ENCODE measurements around the gene OST4.
A peak's percentile ranks its signal among the peaks of the same experiment; 100 is the strongest.
"Not testable (repeated sequence)": the region's sequence is repeated elsewhere in the genome, so short reads cannot be mapped to it uniquely, and the experiment has no call there.

Gene OST4

GRCh38 chr2:27071277-27071989 lies at the start of gene OST4:
Gene OST4 (minus strand): TSS chr2:27071654.
- peak; percentile 81 to 90 (median 85) for DNase-seq

- DNase-seq: not testable (repeated sequence)
These were observed 47.8 kb upstream of the OST4 start for GRCh38 chr2:27119330-27119670.

- no peak for DNase-seq
These were observed 47.3 kb upstream of the OST4 start, which contains the start of gene CGREF1 for GRCh38 chr2:27118525-27119329. Gene CGREF1 (minus strand): TSS chr2:27119128. CDS start chr2:27104366, 14,762 bp downstream.

- DNase-seq: no peak
These were observed 46.6 kb upstream of the OST4 start for GRCh38 chr2:27117995-27118524.

GRCh38 chr2:27115519-27115918 lies 44.1 kb upstream of the OST4 start:
- no peak for DNase-seq

GRCh38 chr2:27111392-27112078 lies 40.1 kb upstream of the OST4 start:
- DNase-seq: not testable (repeated sequence)

GRCh38 chr2:27110603-27111352 lies 39.3 kb upstream of the OST4 start:
- DNase-seq: not testable (repeated sequence)

- DNase-seq: no peak
These were observed 37.6 kb upstream of the OST4 start for GRCh38 chr2:27109083-27109482.

GRCh38 chr2:27108221-27108620 lies 36.8 kb upstream of the OST4 start:
- no peak for DNase-seq

- DNase-seq: no peak
These were observed 34.5 kb upstream of the OST4 start for GRCh38 chr2:27105981-27106380.

- DNase-seq: no peak
These were observed 30.9 kb upstream of the OST4 start for GRCh38 chr2:27102329-27102728.

GRCh38 chr2:27100036-27100435 lies 28.6 kb upstream of the OST4 start:
- no peak for DNase-seq

GRCh38 chr2:27099334-27099955 lies 28.0 kb upstream of the OST4 start:
- no peak for DNase-seq

GRCh38 chr2:27097341-27097740 lies 25.9 kb upstream of the OST4 start:
- no peak for DNase-seq

GRCh38 chr2:27096748-27097297 lies 25.4 kb upstream of the OST4 start:
- DNase-seq: no peak

GRCh38 chr2:27095745-27096651 lies 24.5 kb upstream of the OST4 start:
- DNase-seq: no peak

GRCh38 chr2:27095427-27095744 lies 23.9 kb upstream of the OST4 start:
- no peak for DNase-seq

GRCh38 chr2:27094353-27094984 lies 23.0 kb upstream of the OST4 start:
- no peak for DNase-seq

GRCh38 chr2:27093430-27094352 lies 22.2 kb upstream of the OST4 start:
- DNase-seq: no peak
